ENCODE results near the gene RNF44. TPM values are rescaled to one million over a fixed set of nuclear protein-coding genes. Genes with fewer than 3 reads are reported as not detected.

The RNF44 gene
- total and polyA plus RNA-seq, 2 of the 13 experiments (the other 11 are each of a cell fraction or from before 2014, with no cell fraction given) = 9.2 to 16.8 TPM

DNA sequence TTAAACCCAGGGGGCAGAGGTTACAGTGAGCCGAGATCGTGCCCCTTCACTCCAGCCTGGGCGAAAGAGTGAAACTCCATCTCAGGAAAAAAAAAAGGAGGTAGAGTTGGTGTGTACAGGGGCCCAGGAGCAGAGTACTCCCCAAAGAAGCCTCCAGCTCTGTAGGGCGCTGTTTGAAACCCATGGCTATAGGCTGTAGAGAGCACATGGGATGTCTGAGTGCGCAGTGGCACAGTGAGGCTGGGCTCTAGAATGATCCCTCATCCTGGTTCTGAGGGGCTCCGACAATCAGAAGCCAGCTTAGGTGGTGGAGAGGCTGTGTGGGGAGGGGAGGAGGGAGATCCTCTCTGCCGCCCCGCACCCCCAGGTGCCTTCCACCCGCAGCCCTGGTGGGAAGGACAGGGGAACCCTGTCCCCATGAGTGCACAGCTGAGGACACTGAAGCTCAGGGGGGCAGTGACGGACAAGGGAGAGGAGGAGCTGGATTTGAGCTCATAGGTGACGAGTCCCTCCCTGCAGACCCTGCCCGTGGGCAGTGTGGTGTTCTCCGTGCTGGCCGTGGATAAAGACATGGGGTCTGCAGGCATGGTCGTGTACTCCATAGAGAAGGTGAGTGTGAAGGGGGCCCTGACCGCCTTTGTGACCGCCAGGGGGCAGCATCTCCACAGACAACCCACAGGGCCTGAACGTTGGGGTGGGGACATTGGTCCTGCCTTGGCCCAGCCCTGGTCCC lies 36.5 kb upstream of the RNF44 start (continued):
- TF ChIP-seq, protein P1, sequence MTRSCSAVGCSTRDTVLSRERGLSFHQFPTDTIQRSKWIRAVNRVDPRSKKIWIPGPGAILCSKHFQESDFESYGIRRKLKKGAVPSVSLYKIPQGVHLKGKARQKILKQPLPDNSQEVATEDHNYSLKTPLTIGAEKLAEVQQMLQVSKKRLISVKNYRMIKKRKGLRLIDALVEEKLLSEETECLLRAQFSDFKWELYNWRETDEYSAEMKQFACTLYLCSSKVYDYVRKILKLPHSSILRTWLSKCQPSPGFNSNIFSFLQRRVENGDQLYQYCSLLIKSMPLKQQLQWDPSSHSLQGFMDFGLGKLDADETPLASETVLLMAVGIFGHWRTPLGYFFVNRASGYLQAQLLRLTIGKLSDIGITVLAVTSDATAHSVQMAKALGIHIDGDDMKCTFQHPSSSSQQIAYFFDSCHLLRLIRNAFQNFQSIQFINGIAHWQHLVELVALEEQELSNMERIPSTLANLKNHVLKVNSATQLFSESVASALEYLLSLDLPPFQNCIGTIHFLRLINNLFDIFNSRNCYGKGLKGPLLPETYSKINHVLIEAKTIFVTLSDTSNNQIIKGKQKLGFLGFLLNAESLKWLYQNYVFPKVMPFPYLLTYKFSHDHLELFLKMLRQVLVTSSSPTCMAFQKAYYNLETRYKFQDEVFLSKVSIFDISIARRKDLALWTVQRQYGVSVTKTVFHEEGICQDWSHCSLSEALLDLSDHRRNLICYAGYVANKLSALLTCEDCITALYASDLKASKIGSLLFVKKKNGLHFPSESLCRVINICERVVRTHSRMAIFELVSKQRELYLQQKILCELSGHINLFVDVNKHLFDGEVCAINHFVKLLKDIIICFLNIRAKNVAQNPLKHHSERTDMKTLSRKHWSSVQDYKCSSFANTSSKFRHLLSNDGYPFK (CRISPR knock-in tag; IDR thresholded peaks at IDR 0.05; ENCODE audit: borderline replicate concordance) = no peak
- TF ChIP-seq, protein P2, sequence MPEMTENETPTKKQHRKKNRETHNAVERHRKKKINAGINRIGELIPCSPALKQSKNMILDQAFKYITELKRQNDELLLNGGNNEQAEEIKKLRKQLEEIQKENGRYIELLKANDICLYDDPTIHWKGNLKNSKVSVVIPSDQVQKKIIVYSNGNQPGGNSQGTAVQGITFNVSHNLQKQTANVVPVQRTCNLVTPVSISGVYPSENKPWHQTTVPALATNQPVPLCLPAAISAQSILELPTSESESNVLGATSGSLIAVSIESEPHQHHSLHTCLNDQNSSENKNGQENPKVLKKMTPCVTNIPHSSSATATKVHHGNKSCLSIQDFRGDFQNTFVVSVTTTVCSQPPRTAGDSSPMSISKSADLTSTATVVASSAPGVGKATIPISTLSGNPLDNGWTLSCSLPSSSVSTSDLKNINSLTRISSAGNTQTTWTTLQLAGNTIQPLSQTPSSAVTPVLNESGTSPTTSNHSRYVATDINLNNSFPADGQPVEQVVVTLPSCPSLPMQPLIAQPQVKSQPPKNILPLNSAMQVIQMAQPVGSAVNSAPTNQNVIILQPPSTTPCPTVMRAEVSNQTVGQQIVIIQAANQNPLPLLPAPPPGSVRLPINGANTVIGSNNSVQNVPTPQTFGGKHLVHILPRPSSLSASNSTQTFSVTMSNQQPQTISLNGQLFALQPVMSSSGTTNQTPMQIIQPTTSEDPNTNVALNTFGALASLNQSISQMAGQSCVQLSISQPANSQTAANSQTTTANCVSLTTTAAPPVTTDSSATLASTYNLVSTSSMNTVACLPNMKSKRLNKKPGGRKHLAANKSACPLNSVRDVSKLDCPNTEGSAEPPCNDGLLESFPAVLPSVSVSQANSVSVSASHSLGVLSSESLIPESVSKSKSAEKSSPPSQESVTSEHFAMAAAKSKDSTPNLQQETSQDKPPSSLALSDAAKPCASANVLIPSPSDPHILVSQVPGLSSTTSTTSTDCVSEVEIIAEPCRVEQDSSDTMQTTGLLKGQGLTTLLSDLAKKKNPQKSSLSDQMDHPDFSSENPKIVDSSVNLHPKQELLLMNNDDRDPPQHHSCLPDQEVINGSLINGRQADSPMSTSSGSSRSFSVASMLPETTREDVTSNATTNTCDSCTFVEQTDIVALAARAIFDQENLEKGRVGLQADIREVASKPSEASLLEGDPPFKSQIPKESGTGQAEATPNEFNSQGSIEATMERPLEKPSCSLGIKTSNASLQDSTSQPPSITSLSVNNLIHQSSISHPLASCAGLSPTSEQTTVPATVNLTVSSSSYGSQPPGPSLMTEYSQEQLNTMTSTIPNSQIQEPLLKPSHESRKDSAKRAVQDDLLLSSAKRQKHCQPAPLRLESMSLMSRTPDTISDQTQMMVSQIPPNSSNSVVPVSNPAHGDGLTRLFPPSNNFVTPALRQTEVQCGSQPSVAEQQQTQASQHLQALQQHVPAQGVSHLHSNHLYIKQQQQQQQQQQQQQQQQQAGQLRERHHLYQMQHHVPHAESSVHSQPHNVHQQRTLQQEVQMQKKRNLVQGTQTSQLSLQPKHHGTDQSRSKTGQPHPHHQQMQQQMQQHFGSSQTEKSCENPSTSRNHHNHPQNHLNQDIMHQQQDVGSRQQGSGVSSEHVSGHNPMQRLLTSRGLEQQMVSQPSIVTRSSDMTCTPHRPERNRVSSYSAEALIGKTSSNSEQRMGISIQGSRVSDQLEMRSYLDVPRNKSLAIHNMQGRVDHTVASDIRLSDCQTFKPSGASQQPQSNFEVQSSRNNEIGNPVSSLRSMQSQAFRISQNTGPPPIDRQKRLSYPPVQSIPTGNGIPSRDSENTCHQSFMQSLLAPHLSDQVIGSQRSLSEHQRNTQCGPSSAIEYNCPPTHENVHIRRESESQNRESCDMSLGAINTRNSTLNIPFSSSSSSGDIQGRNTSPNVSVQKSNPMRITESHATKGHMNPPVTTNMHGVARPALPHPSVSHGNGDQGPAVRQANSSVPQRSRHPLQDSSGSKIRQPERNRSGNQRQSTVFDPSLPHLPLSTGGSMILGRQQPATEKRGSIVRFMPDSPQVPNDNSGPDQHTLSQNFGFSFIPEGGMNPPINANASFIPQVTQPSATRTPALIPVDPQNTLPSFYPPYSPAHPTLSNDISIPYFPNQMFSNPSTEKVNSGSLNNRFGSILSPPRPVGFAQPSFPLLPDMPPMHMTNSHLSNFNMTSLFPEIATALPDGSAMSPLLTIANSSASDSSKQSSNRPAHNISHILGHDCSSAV (CRISPR knock-in tag; IDR thresholded peaks at IDR 0.05; ENCODE audit: borderline replicate concordance) = no peak
- no peak for TF ChIP-seq RORA (CRISPR knock-in tag; IDR thresholded peaks at IDR 0.05)
- TF ChIP-seq, protein P3, sequence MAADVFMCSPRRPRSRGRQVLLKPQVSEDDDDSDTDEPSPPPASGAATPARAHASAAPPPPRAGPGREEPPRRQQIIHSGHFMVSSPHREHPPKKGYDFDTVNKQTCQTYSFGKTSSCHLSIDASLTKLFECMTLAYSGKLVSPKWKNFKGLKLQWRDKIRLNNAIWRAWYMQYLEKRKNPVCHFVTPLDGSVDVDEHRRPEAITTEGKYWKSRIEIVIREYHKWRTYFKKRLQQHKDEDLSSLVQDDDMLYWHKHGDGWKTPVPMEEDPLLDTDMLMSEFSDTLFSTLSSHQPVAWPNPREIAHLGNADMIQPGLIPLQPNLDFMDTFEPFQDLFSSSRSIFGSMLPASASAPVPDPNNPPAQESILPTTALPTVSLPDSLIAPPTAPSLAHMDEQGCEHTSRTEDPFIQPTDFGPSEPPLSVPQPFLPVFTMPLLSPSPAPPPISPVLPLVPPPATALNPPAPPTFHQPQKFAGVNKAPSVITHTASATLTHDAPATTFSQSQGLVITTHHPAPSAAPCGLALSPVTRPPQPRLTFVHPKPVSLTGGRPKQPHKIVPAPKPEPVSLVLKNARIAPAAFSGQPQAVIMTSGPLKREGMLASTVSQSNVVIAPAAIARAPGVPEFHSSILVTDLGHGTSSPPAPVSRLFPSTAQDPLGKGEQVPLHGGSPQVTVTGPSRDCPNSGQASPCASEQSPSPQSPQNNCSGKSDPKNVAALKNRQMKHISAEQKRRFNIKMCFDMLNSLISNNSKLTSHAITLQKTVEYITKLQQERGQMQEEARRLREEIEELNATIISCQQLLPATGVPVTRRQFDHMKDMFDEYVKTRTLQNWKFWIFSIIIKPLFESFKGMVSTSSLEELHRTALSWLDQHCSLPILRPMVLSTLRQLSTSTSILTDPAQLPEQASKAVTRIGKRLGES (CRISPR knock-in tag; IDR thresholded peaks at IDR 0.05; ENCODE audit: borderline replicate concordance) = no peak
- TF ChIP-seq ZNF670 (CRISPR knock-in tag; IDR thresholded peaks at IDR 0.05; ENCODE audit: borderline replicate concordance) = no peak
- TF ChIP-seq, protein P4, sequence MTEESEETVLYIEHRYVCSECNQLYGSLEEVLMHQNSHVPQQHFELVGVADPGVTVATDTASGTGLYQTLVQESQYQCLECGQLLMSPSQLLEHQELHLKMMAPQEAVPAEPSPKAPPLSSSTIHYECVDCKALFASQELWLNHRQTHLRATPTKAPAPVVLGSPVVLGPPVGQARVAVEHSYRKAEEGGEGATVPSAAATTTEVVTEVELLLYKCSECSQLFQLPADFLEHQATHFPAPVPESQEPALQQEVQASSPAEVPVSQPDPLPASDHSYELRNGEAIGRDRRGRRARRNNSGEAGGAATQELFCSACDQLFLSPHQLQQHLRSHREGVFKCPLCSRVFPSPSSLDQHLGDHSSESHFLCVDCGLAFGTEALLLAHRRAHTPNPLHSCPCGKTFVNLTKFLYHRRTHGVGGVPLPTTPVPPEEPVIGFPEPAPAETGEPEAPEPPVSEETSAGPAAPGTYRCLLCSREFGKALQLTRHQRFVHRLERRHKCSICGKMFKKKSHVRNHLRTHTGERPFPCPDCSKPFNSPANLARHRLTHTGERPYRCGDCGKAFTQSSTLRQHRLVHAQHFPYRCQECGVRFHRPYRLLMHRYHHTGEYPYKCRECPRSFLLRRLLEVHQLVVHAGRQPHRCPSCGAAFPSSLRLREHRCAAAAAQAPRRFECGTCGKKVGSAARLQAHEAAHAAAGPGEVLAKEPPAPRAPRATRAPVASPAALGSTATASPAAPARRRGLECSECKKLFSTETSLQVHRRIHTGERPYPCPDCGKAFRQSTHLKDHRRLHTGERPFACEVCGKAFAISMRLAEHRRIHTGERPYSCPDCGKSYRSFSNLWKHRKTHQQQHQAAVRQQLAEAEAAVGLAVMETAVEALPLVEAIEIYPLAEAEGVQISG (CRISPR knock-in tag; IDR thresholded peaks at IDR 0.05) = no peak
- TF ChIP-seq SMAD1 (CRISPR knock-in tag; IDR thresholded peaks at IDR 0.05; ENCODE audit: borderline replicate concordance, low read depth) = no peak
- no peak for TF ChIP-seq AKAP8 (CRISPR knock-in tag; IDR thresholded peaks at IDR 0.05)
- 0 out of 2 replicates have a peak, but pooled peaks have one; percentile 35 for TF ChIP-seq KDM2A (CRISPR knock-in tag; IDR thresholded peaks at IDR 0.05; ENCODE audit: borderline replicate concordance, low read depth)
- TF ChIP-seq STAG1 (CRISPR knock-in tag; IDR thresholded peaks at IDR 0.05) = peak; percentile 76
- TF ChIP-seq NKX3-1 (CRISPR knock-in tag; IDR thresholded peaks at IDR 0.05) = no peak

All from HepG2 (cell line).